H4 (cell line): ENCODE results near the gene CBY3. TPM values are rescaled to one million over a fixed set of nuclear protein-coding genes. Genes with fewer than 3 reads are reported as not detected.
"Not testable (repeated sequence)": the region's sequence is repeated elsewhere in the genome, so short reads cannot be mapped to it uniquely, and the experiment has no call there.

Experiments
- DNase-seq: peaks from one replicate; pipeline ENCODE4 v3.0.0-alpha.2; 2015; ENCODE audit warnings: low spot score
- total RNA-seq: library from RNA; depleted of rRNA; stranded (reverse); fragments of >200 nt; shearing (Covaris generic); gene quantifications from 2 replicates; pipeline ENCODE4 v1.2.3, GENCODE V29; 2014

The CBY3 gene
- total RNA-seq, 1 experiment from 2014 or later: not detected

DNA sequence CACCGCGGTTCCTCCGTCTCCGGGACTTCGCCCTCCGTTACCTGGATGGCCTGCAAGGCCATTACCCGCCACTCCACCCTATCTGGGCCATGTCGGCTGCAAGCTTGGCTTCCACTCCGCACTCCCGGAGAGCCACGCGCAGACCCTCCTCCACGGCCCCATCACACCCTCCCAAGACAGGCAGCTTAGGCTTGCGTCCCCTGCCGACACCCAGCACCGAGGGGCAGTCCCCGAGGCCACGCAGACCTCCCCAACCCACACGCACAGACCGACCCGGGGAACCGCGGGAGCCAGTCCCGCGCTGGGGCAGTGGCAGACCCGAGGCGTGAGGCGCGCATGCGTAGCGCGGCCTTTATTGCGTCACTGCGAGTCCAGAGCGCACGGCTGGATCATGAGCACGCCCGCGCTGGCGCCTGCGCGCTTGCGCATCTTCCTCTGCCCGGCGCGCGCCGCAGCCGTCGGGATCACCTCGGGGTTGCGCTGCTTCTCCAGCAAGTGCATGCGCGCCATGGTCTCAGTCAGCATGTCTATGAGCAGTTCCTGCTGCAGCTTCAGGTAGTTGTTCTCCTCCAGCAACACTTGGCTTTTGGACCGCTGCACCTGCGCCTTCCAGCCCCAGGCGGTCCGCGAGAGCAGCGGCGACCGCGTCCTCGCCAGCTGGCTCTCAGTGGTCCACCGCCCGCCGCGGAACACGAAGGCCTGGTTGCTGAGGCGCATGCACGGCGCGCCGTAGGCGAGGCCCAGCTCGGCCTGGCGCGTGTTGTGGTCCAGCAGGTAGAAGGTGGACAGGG is 2.4 kb downstream of the CBY3 start:
- peak; percentile 96 for DNase-seq

- DNase-seq: peak; percentile 70
These were observed 12.4 kb downstream of the CBY3 start for GRCh38 chr5:179668391-179668790.

- not testable (repeated sequence) for DNase-seq
These were observed 19.2 kb downstream of the CBY3 start for GRCh38 chr5:179661647-179662046.

- DNase-seq: not testable (repeated sequence)
These were observed 22.5 kb downstream of the CBY3 start for GRCh38 chr5:179658179-179658856.

DNA sequence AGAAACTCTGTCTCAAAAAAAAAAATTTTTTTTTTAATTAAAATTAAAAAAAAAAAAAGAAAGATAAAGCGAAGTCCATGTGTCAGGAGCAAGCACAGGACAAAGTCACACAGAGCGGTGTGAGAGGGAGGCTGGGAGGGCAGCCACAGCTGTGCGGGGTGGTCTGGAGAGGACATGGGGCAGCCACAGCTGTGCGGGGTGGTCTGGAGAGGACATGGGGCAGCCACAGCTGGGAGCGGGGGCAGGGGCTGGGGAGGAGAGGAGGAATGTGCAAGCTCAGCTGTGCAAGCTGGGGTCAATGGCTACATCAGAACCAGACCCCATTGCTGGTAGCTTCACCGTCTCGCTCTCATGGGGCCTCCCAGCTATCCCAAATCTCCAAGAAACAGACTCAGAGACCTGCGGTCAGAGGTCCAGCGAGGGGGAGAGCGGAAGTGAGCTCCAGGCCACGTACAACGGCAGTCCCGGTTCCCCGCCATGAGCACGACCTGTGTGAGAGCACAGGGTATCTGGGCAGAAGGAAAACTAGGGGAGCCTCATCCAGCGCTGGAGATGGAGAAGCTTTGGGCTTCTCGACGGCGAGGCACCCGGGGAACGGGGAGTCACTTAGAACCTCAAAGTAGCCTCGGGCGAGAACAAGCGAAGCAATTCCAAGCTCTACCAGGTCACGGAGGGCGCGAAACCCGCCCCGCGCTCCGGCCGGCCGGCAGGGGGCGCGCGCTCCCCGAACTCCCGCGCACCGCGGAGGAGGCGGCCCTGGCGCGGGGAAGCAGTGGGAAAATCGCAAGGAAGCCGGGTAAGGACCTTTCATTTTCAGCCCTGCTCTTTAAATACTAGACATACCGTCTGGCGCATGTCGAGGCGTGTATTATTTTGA is 23.3 kb downstream of the CBY3 start:
- DNase-seq: not testable (repeated sequence)

DNA sequence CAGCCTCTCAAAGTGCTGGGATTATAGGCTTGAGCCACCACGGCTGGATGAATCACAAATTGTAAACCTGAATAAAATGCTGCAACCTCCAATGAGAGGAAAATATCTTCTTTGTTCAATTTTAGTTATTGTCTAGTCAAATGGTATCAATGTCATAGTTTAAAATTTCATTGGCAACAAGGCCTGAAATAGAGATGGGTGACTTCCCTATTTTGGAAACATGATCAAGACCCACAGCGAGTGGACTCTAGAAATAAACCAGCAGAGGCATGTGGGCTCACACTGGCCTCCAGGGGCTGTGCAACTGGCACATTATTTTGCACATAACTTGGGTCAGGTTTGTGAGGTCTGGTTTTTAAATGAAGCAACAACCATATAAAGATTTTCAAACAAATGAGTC is 27.7 kb downstream of the CBY3 start:
- DNase-seq: not testable (repeated sequence)

GRCh38 chr5:179650245-179650644 is 30.6 kb downstream of the CBY3 start:
- not testable (repeated sequence) for DNase-seq

DNA sequence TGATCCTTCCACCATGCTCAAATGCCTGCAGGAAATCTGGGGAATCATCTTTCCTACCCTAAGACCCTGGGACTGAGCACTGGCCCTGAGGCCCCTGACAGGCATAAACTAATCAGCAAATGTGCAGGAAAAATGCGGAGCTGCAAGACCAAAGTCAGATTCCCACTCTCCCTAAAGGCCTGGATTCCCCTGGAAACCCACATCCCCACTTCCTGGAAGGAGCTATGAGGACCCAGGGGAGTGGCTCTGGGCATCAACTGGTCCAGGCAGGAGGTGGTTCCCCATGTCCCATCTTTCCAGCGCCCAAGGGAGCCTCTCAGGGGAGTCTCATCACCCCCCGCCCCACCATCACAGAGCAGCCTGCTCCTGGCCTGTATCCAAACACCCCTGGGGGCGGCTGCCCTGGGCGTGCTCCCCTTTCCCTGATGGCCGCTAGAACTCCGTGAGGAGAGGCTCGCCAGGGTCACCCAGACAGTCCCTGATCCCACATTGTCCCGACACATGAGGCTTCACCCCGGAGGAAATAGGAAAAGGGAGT is 31.6 kb downstream of the CBY3 start:
- DNase-seq: not testable (repeated sequence)

- no peak for DNase-seq
These were observed 32.4 kb downstream of the CBY3 start for GRCh38 chr5:179648410-179648809.

DNA sequence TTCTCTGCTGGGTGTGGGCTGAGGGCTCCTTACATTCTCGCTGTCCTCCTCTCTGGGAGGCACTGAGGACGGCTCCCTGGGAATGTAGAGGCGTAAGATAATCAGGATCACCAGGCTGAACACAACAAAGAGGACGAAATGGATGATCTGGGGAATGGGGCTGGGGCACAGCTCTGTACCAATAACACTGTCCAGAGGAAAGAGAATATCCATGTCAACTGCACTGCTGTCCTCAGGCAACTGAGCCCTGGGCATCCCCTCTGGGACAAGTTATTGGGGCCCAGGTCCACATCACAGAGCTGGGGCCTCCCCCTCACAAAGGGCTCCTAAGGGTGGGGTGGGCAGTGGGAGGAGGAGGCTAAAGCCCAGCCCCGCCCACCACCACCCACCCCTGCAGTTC is 36.1 kb downstream of the CBY3 start:
- DNase-seq: not testable (repeated sequence)

DNA sequence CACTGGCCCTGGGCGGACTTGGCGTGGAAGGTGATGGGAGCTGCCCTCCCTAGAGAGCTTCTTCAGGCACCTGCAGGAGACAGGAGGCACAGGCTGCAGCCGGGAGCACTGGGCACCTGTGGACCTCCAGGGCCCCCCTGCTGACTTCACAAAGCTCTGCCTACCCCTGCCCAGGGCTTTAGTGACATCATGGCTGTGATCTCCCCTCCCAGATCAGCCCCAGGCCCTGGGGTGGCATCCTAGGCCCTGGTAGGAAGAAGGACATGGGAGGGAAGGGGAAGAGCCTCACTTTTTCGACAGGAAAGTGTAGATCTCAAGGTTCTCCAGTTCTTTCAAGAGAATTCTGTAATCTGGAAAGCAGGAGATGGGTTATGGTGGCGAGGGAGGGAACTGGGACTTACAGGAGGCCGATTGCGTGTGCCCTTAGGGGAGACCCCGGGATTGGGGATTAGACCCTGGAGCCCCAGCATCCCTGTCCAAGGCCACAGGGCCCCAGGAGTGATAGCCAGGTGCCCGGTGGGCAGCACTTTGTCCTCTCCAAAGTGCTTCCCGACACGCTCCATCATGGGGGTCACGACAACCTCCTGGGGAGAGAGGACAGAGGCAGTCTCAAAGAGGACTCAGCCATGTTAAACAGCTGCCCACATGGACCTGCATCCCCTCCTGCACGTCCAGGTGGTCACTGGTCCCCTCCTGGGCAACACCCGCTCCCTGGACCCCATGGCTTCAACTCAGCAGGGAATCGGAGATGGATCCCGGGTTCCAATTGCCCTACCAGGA is 37.5 kb downstream of the CBY3 start:
- DNase-seq: not testable (repeated sequence)

DNA sequence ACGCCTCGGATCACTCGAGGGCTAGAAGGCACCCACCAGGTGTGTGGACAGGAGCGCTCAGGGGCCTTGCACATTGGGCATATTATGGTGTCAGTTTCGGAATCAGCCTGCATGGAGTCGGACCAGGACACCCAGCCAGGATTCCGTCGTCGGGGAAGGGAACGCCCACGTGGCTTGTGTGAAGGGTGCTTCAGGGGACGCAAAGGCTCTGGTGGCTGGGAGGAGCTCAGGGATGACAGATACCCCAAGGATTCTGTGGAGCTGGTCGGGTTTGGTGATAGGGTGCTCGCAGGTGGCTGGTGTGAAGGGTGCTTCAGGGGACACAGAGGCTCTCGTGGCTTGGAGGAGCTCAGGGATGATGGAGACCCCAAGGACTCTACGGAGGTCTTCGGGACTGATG is 38.2 kb downstream of the CBY3 start:
- DNase-seq: not testable (repeated sequence)

DNA sequence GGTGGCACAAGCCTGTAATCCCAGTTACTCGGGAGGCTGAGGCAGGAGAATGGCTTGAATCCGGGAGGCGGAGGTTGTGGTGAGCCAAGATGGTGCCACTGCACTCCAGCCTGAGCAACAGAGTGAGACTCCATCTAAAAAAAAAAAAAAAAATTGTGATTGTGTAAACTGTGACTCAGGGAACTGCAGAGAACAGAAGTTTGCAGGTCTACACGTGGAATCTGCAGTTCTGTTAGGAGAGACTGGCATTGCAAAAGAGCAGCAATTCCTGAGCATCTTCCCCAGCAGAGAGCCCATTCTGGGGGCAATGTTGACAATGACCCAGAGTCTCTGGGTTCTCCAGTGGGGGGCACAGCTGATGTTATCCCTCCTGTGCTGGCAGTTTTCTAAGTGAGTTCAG is 39.1 kb downstream of the CBY3 start:
- not testable (repeated sequence) for DNase-seq

- DNase-seq: not testable (repeated sequence)
These were observed 41.5 kb downstream of the CBY3 start for GRCh38 chr5:179639296-179639695.

DNA sequence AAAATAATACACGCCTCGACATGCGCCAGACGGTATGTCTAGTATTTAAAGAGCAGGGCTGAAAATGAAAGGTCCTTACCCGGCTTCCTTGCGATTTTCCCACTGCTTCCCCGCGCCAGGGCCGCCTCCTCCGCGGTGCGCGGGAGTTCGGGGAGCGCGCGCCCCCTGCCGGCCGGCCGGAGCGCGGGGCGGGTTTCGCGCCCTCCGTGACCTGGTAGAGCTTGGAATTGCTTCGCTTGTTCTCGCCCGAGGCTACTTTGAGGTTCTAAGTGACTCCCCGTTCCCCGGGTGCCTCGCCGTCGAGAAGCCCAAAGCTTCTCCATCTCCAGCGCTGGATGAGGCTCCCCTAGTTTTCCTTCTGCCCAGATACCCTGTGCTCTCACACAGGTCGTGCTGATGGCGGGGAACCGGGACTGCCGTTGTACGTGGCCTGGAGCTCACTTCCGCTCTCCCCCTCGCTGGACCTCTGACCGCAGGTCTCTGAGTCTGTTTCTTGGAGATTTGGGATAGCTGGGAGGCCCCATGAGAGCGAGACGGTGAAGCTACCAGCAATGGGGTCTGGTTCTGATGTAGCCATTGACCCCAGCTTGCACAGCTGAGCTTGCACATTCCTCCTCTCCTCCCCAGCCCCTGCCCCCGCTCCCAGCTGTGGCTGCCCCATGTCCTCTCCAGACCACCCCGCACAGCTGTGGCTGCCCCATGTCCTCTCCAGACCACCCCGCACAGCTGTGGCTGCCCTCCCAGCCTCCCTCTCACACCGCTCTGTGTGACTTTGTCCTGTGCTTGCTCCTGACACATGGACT is 46.3 kb downstream of the CBY3 start:
- DNase-seq: not testable (repeated sequence)

GRCh38 chr5:179633501-179634369 is 47.1 kb downstream of the CBY3 start:
- DNase-seq: not testable (repeated sequence)
